ENCODE results near the gene ACAA2.

GRCh38 chr18:49817947-49818346 is 4.6 kb upstream of the ACAA2 start:
- TF ChIP-seq CTCF (IDR thresholded peaks at IDR 0.05 in 8 of 11, conservative IDR thresholded peaks at IDR 0.05 in 3 of 11): no peak
- TF ChIP-seq POLR2AphosphoS5 (IDR thresholded peaks at IDR 0.05): no peak
